H54 (cell line): Measurements from ENCODE around the gene VPS8.

Experiments
- DNase-seq: peaks from one replicate; pipeline ENCODE4 v3.0.0; 2011; ENCODE audit warnings: low spot score, mixed read lengths; ENCODE audit not compliant: insufficient read length
- FAIRE-seq: peaks from 3 replicates; lab custom pipeline; 2011; peaks lifted over from hg19 to GRCh38; lab: Jason Lieb, UNC
- POLR2A ChIP-seq: IDR thresholded peaks from 2 replicates; pipeline ENCODE4 v1.6.1; 2011; ENCODE audit warnings: low read depth, mild to moderate bottlenecking, low read length

The VPS8 gene

DNA sequence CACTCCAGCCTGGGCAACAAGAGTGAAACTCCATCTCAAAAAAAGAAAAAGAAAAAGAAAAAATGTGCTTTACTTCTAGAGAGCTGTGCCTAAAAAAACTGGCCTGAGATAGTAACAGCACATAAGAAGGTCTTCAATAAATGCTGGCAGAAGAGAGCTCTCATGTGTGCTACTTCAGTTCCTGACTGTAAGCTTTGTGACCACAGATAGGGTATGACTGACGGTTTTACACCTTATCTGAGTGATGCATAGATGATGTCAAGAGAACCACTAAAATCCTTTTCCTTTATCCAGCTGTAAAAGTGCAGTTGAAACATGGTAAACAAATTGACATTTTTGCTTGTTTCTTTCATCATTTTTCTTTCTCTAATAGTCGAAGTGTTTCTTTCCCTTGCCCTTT is 213.0 kb downstream of the VPS8 start:
- FAIRE-seq, result no peak
- no peak for TF ChIP-seq POLR2A
- DNase-seq, result no peak

DNA sequence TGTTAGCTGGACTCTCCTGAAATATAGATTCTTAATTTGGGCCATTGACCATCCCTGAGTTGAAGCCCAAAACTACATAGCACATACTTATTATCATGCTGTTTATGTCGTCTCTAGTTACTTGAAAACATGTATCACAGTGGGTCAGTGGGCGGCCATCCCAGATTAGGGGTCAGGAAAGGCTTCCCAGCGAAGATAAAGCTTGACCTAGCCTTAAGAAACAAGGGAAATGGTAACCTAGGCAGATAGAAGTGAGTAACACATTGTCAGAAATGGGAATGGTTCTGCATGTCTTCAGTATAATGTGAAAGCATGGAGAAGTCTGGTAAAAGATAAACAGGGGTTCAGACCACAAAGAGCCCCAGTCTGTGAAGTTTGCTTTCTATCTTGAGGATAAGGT is 216.2 kb downstream of the VPS8 start:
- no peak for TF ChIP-seq POLR2A
- DNase-seq (no peak), FAIRE-seq (no peak)

DNA sequence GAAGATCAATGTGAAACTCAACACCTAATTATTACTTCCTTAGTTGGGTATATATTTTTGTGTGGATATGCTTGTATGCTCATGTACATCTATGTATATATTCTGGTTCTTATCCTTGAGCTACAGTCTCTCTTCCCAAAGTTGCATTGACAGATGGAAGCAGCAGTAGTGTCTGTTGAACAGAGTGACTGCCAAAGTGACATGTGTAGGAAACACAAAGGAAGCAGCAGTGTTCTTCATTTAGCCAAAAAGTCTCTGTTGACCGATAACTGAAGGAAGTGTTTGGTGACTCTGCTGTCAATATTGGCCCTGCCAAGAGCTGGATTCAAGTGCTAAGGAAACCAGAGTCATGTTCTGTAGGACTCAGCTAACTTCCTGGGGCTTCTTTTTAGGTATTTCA is 217.1 kb downstream of the VPS8 start:
- no peak for TF ChIP-seq POLR2A
- no peak for FAIRE-seq
- no peak for DNase-seq

DNA sequence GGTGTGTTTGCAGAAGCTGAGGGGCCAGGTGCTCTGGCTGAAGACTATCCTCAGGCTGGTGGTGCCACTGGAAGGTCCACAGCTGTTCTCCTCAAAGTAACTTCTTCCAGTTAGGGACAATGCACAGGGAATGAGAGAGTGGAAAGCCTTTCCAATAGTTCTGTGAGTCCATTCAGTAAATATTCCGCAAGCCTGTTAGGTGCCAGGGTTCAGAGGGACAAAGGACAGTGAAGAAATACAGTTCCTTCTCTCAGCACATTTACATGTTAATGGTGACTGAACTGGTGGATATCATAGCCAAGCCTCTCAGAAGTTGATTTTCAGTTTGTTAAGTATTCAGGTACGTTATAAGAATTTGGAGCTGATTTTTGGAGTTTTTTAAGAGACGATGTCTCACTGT is 218.4 kb downstream of the VPS8 start:
- TF ChIP-seq POLR2A, result no peak
- DNase-seq, result no peak
- FAIRE-seq, result peak; percentile 11

DNA sequence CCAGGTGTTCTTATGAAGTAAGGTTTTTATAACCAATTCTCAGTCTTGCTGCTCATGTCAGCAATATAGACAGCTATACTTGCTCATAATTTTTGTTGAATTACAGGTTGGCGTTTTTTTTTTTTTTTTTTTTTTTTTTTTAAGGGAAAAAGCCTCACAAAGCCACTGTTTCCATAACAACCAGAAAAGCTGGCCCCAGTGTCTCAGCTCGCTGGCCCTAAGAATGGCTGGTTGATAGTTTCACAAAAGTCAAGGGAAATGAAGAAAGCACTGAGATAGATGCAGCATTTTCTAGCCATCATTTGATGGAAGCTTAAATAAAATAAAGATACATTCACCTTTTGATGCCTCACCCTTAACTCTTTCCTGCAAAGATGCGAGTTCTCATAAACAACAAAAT is 219.0 kb downstream of the VPS8 start:
- DNase-seq, result no peak

DNA sequence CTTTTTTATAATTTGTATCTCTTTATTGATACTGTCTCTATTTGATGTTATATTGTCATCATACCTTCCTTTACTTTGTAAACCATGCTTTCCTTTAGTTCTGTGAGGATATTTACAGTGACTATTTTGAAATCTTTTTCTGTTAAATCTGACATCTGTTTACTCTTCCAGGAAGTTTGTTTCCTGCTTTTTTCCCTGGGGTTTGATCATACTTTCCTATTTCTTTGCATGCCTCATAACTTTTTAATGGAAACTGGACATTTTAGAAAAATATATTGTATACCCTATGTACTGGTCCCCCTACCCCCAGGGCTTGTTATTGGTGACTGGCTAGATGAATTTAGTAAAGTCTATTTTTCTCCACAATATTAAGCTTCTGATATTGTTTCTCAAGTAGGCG is 225.8 kb downstream of the VPS8 start:
- TF ChIP-seq POLR2A, result no peak
- no peak for FAIRE-seq
- no peak for DNase-seq

More for the DNA sequence above, 219.0 kb downstream of the VPS8 start:
- FAIRE-seq, result no peak
- no peak for TF ChIP-seq POLR2A

DNA sequence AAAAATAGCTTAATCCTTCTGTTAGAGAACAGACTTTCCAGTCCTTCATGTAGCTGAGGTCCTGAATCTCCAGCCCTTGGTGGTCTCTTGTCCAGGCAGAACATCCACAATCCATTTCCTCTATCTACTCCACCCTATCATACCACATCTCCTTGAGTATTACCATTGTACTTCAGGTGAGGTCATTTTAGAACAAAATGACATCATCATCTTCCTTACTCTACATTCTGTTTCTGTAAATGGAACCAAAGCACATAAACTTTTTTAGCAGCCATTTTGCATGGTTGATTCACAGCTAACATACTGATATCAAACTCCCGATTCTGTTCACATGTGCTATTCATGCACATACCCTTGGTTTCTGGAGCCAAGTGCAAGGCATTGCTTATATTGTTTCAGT is 228.5 kb downstream of the VPS8 start:
- TF ChIP-seq POLR2A, result no peak
- DNase-seq (no peak), FAIRE-seq (no peak)

DNA sequence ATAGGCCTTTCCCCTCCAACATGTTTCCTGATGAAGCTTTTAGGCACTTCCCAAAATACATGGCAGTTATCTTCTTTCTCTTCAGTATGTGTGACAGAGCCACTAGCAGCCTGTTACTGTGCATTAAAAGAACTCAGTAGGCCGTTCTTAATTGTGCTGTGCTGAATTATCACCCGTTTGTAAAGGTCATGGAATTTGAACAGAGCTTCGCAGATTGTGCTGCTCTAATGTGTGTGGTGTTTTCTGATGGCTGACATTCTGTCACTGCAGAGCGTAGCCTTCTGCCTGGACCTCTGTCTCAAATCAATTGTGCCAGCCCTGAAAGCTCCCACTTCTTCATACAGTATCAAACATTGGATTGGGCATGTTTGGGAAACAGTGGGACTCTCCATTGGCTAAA is 229.6 kb downstream of the VPS8 start:
- TF ChIP-seq POLR2A, result no peak
- FAIRE-seq (no peak), DNase-seq (no peak)

DNA sequence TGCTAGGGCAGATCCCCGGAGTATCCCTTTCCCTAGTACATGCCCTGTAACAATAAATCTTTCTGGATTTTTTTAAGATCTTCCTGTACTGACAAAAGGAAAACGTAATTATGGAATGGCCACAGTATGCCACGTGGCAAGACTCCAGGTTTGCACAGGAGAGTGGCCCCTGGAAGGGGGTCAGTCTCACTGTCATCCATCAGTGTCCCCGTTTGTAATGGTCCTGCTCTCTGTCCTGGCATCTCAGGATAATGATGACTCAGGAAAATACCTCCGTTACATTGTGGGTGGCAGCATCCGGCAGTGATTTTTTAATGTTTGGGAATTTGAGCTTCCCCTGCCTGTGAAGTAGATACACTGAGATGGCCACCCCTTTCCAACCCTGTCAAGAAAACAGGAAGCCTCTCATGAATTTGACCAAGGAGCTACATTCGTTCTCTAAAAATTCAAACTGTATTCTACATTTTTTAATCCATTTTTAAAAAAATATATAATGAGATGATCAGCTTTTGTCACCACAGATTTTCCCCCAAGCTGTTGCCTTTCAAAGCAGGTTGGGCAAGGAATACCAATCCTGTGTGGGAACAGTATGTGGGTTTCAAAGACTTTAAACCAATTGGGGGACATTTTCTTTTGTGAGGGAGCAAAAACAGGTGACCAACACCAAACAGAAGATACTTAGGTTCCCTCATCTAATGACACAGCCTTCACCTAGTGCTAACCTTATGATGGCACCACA is 230.5 kb downstream of the VPS8 start:
- no peak for FAIRE-seq
- no peak for TF ChIP-seq POLR2A

DNA sequence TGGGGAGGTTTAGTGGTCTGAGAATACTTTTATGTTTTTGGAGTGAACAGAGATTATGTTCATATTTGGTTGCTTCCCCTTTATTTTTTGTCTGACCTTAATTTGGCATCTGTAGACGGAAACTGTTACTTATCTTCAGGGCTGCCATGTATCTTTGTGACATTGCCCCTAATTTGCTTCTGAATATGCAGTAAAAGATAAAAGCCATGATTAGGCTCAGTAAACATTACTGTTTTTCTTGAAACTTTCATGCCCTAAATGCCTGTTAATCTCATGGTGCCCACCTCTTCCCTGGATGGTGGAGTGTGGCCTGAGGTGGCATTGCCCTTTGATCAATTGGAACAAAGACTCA is 234.2 kb downstream of the VPS8 start:
- TF ChIP-seq POLR2A, result no peak
- FAIRE-seq (no peak), DNase-seq (no peak)

More for the DNA sequence above, 230.5 kb downstream of the VPS8 start:
- DNase-seq, result no peak

DNA sequence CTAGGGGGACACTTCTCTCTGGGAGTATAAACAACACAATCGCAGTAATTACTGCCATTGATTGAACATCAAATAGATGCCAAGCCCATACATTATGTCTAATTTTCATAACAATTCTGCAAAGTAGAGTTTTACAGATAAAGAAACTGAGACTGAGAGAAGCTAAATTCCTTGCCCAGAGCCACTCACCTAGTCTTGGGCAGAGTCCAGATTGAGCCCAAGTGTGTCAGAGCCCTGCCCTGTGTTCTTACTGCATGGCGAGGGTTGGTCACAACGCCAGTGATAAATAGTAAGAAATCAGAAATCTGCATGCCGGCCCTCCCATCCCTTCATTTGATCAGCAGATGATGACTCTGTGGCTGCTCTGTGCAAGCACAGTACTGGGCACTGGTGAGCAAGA is 234.6 kb downstream of the VPS8 start:
- DNase-seq (no peak), FAIRE-seq (no peak)
- TF ChIP-seq POLR2A, result no peak

DNA sequence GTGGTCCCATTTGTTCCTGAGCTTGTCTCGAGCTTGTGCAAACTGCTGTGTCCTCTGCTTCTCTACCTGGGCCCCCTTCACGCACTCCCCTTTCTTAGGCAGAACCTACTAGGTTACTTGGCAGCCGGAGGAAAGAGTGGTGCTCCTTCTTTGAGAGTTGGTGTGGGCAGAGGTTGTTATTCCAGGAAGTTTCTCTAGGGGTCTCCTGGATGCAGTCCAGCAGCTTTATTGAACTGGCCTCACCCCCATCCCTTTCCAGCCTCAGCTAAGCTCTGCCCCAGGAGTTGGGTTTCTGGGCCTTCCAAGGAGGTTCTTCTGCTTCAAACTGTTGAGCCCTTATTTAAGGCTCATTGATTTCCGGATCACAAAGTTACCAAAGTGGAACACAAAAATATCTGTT is 237.7 kb downstream of the VPS8 start:
- DNase-seq (no peak), FAIRE-seq (no peak)
- TF ChIP-seq POLR2A, result no peak

DNA sequence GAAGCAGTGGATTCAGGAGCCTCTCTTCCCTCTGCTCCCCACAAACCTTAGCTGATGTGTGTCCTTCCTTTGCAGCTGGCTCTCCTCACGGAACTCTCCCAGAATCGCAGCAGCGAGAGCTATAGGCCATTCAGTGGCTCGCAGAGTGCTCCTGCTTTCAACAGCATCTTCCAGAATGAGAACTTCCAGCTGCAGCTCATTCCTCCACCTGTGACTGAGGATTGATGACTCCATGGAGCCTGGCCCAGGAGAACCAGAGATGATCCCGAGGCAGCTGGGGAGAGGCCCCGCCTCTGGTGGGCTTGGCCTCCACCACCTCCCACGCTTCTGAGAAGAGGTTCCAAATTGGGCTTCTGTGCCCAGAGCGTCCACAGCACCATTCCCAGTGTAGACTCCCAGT is 239.8 kb downstream of the VPS8 start:
- no peak for FAIRE-seq

DNA sequence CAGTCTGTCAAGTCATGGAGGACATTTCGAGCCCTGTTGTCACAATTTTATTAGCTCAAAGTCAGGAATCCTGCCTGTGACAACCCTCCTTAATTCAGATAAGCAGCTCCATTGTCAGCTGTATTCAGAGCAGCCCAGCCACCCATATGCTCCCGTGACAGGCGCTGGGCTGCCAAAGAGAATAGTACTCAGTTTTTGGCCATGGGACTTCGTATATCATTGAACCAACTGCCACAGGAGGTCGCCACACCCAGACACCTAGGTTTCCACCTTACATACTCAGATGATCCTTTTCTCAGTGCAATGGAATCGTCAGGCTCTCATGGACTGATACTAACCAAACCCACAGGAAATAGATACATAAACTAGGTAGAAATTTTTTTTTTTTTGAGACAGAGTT is 240.7 kb downstream of the VPS8 start:
- FAIRE-seq (no peak), DNase-seq (no peak)
- no peak for TF ChIP-seq POLR2A

More for the DNA sequence above, 239.8 kb downstream of the VPS8 start:
- DNase-seq, result no peak
- TF ChIP-seq POLR2A, result no peak

DNA sequence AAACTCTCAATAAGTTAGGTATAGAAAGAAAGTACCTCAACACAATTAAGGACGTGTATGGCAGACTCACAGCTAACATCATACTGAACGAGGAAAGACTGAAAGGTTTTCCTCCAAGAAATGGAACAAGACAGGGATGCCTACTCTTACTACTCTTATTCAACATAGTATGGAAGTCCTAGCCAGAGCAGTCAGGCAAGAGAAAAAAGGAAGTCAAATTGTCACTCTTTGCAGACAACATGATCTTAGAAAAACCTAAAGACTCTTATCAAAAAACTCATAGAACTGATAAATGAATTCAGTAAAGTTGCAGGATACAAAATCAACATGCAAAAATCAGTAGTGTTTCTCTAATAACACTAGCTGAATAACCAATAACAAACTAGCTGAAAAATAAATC is 244.9 kb downstream of the VPS8 start:
- DNase-seq, result no peak
- TF ChIP-seq POLR2A, result no peak
- FAIRE-seq, result peak; percentile 20
